ENCODE measurements around the gene MYRIP. TPM values are rescaled to one million over a fixed set of nuclear protein-coding genes. Genes with fewer than 3 reads are reported as not detected.
A peak's percentile ranks its signal among the peaks of the same experiment; 100 is the strongest.

The MYRIP gene
- total RNA-seq, 1 experiment from 2014 or later, result 2.7 TPM

DNA sequence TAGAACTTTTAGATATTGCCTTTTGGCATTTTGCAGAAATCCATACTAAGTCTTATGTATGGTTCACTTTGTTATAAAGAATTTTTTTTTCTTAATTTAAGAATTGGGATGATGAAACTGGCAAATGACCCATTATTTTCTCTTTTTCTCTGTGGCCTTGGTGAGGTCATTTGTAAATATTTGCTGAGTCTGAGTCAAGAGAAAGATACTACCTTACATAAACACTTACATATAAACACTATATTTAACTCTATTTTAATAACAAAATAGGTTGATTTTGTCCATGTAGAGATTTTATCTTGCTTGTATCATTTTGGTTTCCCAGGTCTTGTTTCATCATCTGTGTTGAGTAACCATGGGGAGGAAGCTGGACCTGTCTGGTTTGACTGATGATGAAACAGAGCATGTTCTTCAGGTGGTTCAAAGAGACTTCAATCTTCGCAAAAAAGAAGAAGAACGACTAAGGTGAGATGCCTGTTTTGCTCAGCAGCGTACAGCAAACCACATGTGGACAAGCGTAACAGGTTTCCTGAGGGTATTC is 91.1 kb downstream of the MYRIP start:
- DNase-seq (ENCODE audit: extremely low read depth, low read depth), result no peak

DNA sequence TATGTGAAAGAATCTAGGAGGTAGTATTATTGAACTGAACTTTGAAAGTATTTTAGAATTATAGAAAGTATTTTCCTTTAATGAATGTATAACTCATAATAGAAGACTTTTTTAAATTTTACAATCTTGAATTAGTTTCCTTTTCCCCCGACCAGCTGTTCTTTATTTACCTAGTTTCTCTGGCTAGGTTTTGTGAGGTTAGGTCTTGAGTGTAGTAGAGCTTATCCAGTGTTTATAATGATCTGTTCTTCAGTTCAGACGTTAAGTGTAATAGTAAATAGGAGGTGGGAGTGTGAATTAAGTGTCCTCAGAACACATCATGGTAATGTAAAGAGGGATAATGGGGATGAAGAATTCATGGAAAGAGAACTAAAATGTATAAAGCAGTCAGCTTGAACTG is 93.8 kb downstream of the MYRIP start:
- DNase-seq (ENCODE audit: extremely low read depth, low read depth), result no peak

DNA sequence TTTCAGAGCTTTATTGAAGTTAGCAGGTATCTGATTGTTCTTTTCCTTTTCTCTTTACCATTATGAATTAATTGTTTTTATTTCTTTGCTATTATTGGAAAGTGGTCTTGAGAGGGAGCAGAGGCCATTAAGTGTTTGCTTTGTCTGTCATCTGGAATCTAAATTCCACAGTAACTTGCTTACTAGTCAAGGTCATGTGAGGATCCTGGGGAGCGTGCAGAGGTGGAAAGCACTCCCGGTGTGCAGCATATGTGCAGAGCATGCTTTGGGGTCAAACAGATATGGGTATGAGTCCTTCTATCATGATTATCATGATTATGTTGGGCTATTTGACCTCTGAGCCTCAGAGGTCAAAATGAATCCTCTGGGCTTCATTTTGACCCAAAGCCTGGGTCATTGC is 96.4 kb downstream of the MYRIP start:
- DNase-seq (ENCODE audit: extremely low read depth, low read depth), result no peak

- no peak for DNase-seq (ENCODE audit: extremely low read depth, low read depth)
These were observed 98.6 kb downstream of the MYRIP start for GRCh38 chr3:39907981-39908380.

- DNase-seq (ENCODE audit: extremely low read depth, low read depth), result no peak
These were observed 100.7 kb downstream of the MYRIP start for GRCh38 chr3:39910135-39910534.

GRCh38 chr3:39910826-39911464 is 101.5 kb downstream of the MYRIP start:
- DNase-seq (ENCODE audit: extremely low read depth, low read depth), result no peak

- no peak for DNase-seq (ENCODE audit: extremely low read depth, low read depth)
These were observed 102.3 kb downstream of the MYRIP start for GRCh38 chr3:39911465-39912309.

DNA sequence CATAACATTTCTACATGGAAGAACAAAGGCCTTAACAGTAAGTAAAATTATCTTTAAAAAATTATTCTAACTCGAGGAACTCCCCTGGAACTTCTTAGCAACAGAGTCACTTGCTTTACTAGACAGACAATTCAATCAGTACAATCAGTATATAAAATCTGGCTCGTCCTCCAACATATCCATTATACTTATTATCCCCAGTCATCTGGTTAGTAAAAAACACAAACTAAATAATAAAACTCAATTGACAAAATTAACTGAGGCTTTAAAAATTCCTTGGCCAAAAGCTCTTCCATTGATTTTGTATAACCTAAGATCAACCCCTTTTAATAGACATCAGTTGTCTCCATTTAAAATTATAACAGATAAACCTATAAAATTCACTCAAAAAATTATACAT is 105.6 kb downstream of the MYRIP start:
- DNase-seq (ENCODE audit: extremely low read depth, low read depth), result no peak

- DNase-seq (ENCODE audit: extremely low read depth, low read depth), result peak; percentile 11
These were observed 107.8 kb downstream of the MYRIP start for GRCh38 chr3:39917065-39917773.

DNA sequence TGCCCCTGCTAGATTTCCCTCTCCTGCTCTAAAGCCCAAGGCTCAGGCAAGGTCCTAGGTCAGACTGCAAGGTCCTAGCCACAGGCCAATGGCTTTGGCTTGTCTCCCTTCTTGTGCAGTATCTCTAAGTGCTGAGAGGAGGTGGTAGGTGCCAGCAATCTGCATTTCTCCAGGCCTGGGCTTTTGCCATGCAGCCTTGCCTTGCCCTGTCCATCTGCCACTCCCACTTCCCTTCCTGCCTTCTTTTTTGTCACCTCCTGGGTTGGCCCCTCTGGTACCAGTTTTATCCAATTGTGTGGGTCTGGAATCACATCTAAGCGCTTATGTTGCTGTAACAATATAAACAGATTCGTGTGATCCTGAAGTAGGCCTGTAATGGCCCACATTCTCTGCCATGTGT is 109.9 kb downstream of the MYRIP start:
- DNase-seq (ENCODE audit: extremely low read depth, low read depth), result no peak

DNA sequence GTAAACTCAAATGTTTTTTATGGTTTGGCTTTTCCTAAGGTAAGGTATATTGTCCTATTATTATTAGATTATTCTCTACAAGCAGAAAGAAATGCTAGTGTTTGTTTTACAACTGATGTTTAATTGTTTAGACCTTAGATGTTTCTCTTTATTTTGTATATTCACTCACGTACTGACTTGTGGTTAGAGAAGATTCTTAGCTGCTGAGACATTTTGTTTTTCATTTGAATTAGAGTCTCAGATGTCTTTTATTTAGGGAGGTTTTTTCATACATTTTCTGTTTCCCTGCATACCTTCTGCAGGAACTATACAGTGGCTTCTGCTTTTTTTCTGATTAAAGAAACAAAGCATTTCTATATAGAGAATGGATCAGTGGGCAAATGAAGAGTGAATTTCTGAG is 110.9 kb downstream of the MYRIP start:
- DNase-seq (ENCODE audit: extremely low read depth, low read depth), result no peak

DNA sequence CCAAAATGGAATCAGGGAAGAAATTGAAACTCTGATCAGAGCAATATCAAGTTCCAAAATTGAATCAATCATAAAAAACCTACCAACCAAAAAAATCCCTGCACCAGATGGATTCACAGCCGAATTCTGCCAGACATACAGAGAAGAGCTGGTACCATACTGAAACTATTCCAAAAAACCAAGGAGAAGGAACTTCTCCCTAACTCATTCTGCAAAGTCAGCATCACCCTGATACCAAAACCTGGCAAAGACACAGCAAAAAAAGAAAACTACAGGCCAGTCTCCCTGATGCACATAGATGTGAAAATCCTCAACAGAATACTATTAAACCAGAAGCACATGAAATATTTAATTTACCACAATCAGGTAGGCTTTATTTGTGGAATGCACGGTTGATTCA is 118.1 kb downstream of the MYRIP start:
- DNase-seq (ENCODE audit: extremely low read depth, low read depth), result no peak

DNA sequence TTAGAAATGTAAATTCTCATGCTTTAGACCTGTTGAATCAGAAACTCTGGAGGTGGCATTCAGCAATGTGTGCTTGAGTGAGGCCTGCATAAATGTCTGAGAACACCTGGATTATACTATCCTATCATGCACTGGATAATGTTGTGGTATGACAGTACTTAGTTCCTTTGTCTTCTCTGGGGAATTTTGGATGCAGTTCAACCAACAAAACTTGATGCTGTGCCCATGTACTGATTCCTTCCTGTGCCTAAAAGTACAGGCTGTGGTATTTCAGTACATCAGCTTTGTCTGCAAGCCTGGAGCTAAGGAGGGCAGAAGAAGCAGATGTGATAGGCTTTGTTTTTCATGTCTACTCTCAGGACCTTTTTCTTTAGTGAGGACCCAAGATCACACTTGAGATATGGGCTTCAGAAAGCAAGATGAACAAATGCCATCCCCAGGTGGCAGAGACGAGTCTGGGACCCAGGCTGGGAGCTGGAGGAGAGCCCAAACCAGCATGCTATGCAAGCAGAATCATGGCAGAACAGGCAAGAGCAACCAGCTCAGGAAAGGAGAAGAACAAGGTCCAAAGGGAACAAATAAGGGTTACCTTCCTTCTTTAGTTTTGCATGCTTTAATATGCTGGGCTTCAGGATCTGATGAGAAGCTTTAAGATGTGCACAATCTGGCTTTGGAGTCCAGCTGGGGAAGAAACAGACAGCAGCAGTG is 124.7 kb downstream of the MYRIP start:
- no peak for DNase-seq (ENCODE audit: extremely low read depth, low read depth)

- no peak for DNase-seq (ENCODE audit: extremely low read depth, low read depth)
These were observed 125.3 kb downstream of the MYRIP start for GRCh38 chr3:39934696-39935095.

DNA sequence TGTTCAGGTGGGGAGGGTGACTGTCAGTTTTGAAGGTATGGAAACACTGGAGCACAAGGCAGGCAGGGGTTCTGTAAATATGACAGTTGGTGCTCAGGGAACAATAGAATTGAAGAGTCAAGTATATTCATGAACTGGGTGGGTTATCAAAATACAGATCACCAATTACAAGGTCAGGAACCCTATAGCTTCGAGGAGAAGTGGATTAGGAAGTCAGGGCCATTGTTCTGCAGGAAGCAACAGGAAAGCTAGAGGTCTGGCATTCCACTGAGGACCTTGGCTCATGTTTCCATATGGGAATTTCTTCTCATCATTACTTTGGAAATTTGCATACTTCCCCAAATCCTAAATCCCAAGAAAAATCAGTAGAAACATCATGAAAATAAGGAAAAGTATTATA is 125.9 kb downstream of the MYRIP start:
- DNase-seq (ENCODE audit: extremely low read depth, low read depth), result no peak

GRCh38 chr3:39936848-39937247 is 127.4 kb downstream of the MYRIP start:
- DNase-seq (ENCODE audit: extremely low read depth, low read depth), result no peak

DNA sequence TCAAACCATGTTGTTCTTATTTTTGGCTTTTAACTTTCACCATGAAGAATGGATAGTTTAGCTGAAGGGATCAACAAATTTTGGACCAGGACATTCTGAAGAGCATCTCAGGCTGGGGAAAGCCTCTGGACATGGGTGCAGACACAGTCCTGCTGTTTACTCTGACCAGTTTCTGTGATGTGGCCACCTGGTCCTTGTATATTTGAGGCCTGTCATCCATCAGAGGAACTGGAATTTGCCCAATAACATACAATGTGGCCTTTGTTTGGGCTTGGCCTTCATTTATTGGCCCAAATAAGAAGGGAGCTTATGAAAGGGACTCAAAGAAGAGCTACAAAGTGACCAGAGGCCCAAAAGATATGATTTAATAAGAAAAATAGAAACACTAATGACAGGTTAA is 127.9 kb downstream of the MYRIP start:
- no peak for DNase-seq (ENCODE audit: extremely low read depth, low read depth)

DNA sequence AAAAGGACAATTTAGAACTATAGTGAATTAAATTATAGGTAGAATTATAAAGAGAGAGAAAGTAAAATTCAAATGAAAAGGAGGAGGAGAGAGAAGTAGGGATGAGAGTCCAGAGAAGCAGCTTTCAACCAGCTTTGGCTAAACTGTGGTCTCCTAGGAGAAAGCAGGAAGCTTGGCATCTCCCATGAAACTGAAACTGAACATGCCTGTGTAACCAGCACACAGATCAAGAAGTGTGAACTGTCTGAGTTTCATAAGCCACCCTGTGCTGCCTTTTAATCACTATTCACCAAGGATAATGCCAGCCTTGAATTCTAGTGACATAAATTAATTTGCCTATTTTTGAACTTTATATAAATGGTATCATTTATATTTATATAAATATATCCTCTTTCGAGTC is 128.5 kb downstream of the MYRIP start:
- no peak for DNase-seq (ENCODE audit: extremely low read depth, low read depth)

- DNase-seq (ENCODE audit: extremely low read depth, low read depth), result no peak
These were observed 132.5 kb downstream of the MYRIP start for GRCh38 chr3:39941931-39942330.

DNA sequence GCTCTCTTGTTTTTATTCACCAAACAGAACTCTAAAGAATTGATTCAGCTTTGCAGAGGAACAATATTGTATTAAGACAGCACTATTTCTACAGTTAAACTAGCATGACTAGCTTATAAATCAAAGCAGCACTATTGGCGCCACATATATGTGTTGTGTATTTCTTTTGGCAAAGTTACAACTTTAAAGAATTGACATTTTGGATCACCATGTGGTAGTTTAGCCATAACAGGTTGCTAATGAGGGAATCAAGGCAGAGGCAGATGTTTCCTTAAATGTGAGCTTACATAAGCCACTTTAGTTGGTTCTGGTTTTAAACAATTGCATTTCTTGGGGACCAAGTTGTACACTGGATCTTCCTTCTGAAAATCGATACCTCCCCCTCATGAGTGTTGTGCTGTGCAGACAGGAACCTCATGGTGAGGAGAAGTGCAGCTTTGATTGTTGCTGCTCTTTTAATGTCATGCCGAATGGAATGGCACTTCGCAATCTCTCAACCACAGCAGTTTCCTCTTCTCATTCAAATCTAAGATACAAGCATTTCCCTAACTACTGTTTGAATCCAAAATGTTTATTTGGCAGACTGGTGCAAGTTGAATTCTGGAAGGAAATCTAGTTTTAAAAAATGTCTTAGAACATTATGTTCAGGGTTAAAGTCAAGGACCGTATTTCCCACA is 151.2 kb downstream of the MYRIP start:
- DNase-seq (ENCODE audit: extremely low read depth, low read depth), result no peak
